Keratinocyte (primary cell): Measurements from ENCODE around the gene TOLLIP. TPM values are rescaled to one million over a fixed set of nuclear protein-coding genes. Genes with fewer than 3 reads are reported as not detected.
"Not testable (repeated sequence)": the region's sequence is repeated elsewhere in the genome, so short reads cannot be mapped to it uniquely, and the experiment has no call there.

ENCODE experiments used
- DNase-seq: peaks from one replicate; pipeline ENCODE4 v3.0.0-alpha.2; 2011; ENCODE audit warnings: low read depth, missing footprints, low spot score
- FAIRE-seq: peaks from 2 replicates; lab custom pipeline; 2011; peaks lifted over from hg19 to GRCh38; lab: Jason Lieb, UNC
- H2AFZ ChIP-seq: 2 replicates; pipeline ENCODE4 v1.6.0; 2012; ENCODE audit warnings: low read length, control low read depth, inconsistent platforms; ENCODE audit not compliant: control insufficient read depth
- H3K27ac ChIP-seq: 2 replicates; pipeline ENCODE4 v1.5.1; 2011; ENCODE audit warnings: low read length; ENCODE audit not compliant: control insufficient read depth, insufficient read depth
- H3K27me3 ChIP-seq: 3 replicates; pipeline ENCODE4 v1.6.0; 2011; ENCODE audit warnings: low read length; ENCODE audit not compliant: control insufficient read depth, insufficient read depth; ENCODE audit errors: extremely low read depth
- H3K36me3 ChIP-seq, 2 experiments: 2 replicates in 1 of 2; 3 replicates in 1 of 2; pipeline ENCODE4 v1.5.1; 2011; ENCODE audit warnings: low read length in 2 of 2, mild to moderate bottlenecking in 1 of 2; ENCODE audit not compliant: control insufficient read depth in 2 of 2, insufficient read depth in 2 of 2; ENCODE audit errors: extremely low read depth in 1 of 2
- H3K4me1 ChIP-seq: 3 replicates; pipeline ENCODE4 v1.5.1; 2011; ENCODE audit warnings: low read length; ENCODE audit not compliant: control insufficient read depth, insufficient read depth; ENCODE audit errors: extremely low read depth
- H3K4me2 ChIP-seq: 3 replicates; pipeline ENCODE4 v1.6.0; 2011; ENCODE audit warnings: low read depth, low read length; ENCODE audit not compliant: control insufficient read depth, insufficient read depth; ENCODE audit errors: extremely low read depth
- H3K4me3 ChIP-seq, 3 experiments: fragments of 200-600 bp in 1 of 3; sonication (generic) in 1 of 3; 2 replicates in 2 of 3; 3 replicates in 1 of 3; pipeline ENCODE4 v1.5.1; 2011 to 2016; ENCODE audit warnings: low read length in 3 of 3, mild to moderate bottlenecking in 3 of 3, control low read depth in 2 of 3, inconsistent platforms in 1 of 3, low read depth in 1 of 3, mixed read lengths in 1 of 3, mixed run types in 1 of 3, moderate library complexity in 1 of 3; ENCODE audit not compliant: control insufficient read depth in 2 of 3, insufficient read depth in 2 of 3; ENCODE audit errors: extremely low read depth in 1 of 3
- H3K79me2 ChIP-seq: 2 replicates; pipeline ENCODE4 v1.6.0; 2012; ENCODE audit warnings: low read length; ENCODE audit not compliant: control insufficient read depth, insufficient read depth
- H3K9ac ChIP-seq: 3 replicates; pipeline ENCODE4 v1.6.0; 2011; ENCODE audit warnings: low read length; ENCODE audit not compliant: control insufficient read depth, insufficient read depth; ENCODE audit errors: extremely low read depth
- H3K9me1 ChIP-seq: 3 replicates; pipeline ENCODE4 v1.6.0; 2011; ENCODE audit warnings: low read length; ENCODE audit not compliant: control insufficient read depth, insufficient read depth; ENCODE audit errors: extremely low read depth
- H3K9me3 ChIP-seq: 2 replicates; pipeline ENCODE4 v1.5.1; 2012; ENCODE audit warnings: low read depth, low read length; ENCODE audit not compliant: control insufficient read depth
- H4K20me1 ChIP-seq: 3 replicates; pipeline ENCODE4 v1.6.0; 2011; ENCODE audit warnings: low read length; ENCODE audit not compliant: control insufficient read depth, insufficient read depth; ENCODE audit errors: extremely low read depth
- EZH2 ChIP-seq: IDR thresholded peaks from one replicate; pipeline ENCODE4 v1.6.1; 2012; ENCODE audit warnings: inconsistent platforms, mild to moderate bottlenecking, low read length, moderate library complexity
- dilution Hi-C: fragments of 300-500 bp; cut with MboI; formaldehyde crosslinking; loops from one replicate; pipeline ENCODE4 v1.7.0; 2020; ENCODE audit warnings: low sequenced_read_pairs; ENCODE audit not compliant: extremely low pct_ligation_motif_present
- polyA plus RNA-seq, 5 experiments: library from polyadenylated mRNA; depleted of rRNA in 3 of 5; stranded (reverse) in 3 of 5; stranded (forward) in 1 of 5; unstranded in 1 of 5; fragments of >200 nt; gene quantifications; 1 replicate in 1 of 5; 2 replicates in 3 of 5; 3 replicates in 1 of 5; pipeline versions ENCODE4 v1.2.1 to v1.2.3, GENCODE V29; 2011 to 2012; ENCODE audit warnings: missing spikeins in 2 of 5, low read depth in 1 of 5, low replicate concordance in 1 of 5
- TF ChIP-seq, protein P1 (sequence below), 3 experiments: IDR thresholded peaks in 1 of 3; conservative IDR thresholded peaks in 1 of 3; optimal IDR thresholded peaks in 1 of 3; 2 replicates in 2 of 3; 3 replicates in 1 of 3; pipeline versions ENCODE3 to v1.5.1; 2011; ENCODE audit warnings: low read length in 3 of 3, mild to moderate bottlenecking in 3 of 3, moderate library complexity in 2 of 3, control low read depth in 1 of 3, inconsistent platforms in 1 of 3; ENCODE audit not compliant: insufficient read depth in 2 of 3; ENCODE audit errors: extremely low read depth in 1 of 3

The TOLLIP gene
- polyA plus RNA-seq, 1 donor (not counting 4 experiments of a cell fraction or from before 2014, with no cell fraction given) = 40.2 TPM

DNA sequence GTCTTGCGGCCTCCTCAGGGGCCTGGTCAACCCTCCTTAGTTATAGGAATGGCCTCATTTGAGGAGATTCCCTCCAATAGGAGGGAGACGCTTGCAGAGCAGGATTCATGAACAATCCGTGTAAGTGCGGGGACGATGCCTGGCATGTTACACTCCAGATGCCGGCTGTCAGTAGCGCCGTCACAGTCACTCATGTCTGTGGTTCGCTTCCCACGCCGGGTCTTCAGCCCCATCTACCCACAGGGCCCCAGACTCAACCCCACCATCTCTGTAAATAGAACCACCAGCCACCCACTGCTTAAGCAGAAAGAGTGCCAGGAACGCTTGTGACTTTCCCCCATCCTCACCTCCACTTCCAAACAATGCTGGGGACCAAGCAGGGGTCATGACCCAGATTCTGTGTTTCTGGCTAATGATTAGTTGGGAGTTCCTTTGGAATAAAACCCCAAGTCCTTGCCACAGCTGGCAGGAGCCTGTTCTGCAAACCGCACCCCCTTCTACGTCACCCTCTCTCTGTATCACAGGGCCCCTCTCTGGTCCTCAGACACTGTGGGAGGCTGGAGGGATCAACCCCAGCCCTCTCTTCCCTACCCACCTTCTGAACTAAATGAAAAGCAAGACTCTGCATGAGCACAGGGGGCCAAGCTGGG lies 38.8 kb upstream of the TOLLIP start:
- H3K36me3 ChIP-seq = no peaks in the 10 kb centered on the region
- no peak for DNase-seq
- H3K4me1 ChIP-seq = no peaks in the 10 kb centered on the region
- H3K4me2 ChIP-seq = no peak overlapping the region
- no peaks in the 10 kb centered on the region for H4K20me1 ChIP-seq
- H3K79me2 ChIP-seq = no peaks in the 10 kb centered on the region
- H3K27ac ChIP-seq = no peak overlapping the region
- no peak overlapping the region for H2AFZ ChIP-seq
- no peaks in the 10 kb centered on the region for H3K9me1 ChIP-seq
- H3K27me3 ChIP-seq = peaks cover 5% of the 10 kb centered on the region
- dilution Hi-C loops = no loop called here
- no peak for FAIRE-seq
- no peak overlapping the region for H3K9ac ChIP-seq
- no peak for TF ChIP-seq EZH2
- TF ChIP-seq, protein P1, sequence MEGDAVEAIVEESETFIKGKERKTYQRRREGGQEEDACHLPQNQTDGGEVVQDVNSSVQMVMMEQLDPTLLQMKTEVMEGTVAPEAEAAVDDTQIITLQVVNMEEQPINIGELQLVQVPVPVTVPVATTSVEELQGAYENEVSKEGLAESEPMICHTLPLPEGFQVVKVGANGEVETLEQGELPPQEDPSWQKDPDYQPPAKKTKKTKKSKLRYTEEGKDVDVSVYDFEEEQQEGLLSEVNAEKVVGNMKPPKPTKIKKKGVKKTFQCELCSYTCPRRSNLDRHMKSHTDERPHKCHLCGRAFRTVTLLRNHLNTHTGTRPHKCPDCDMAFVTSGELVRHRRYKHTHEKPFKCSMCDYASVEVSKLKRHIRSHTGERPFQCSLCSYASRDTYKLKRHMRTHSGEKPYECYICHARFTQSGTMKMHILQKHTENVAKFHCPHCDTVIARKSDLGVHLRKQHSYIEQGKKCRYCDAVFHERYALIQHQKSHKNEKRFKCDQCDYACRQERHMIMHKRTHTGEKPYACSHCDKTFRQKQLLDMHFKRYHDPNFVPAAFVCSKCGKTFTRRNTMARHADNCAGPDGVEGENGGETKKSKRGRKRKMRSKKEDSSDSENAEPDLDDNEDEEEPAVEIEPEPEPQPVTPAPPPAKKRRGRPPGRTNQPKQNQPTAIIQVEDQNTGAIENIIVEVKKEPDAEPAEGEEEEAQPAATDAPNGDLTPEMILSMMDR (optimal IDR thresholded peaks at IDR 0.05 in 1 of 3, IDR thresholded peaks at IDR 0.05 in 1 of 3, conservative IDR thresholded peaks at IDR 0.05 in 1 of 3; ENCODE audit: extremely low read depth in 1 of 3, insufficient read depth in 2 of 3, low read length in 3 of 3) = no peak
- no peaks in the 10 kb centered on the region for H3K9me3 ChIP-seq
- no peak overlapping the region for H3K4me3 ChIP-seq

DNA sequence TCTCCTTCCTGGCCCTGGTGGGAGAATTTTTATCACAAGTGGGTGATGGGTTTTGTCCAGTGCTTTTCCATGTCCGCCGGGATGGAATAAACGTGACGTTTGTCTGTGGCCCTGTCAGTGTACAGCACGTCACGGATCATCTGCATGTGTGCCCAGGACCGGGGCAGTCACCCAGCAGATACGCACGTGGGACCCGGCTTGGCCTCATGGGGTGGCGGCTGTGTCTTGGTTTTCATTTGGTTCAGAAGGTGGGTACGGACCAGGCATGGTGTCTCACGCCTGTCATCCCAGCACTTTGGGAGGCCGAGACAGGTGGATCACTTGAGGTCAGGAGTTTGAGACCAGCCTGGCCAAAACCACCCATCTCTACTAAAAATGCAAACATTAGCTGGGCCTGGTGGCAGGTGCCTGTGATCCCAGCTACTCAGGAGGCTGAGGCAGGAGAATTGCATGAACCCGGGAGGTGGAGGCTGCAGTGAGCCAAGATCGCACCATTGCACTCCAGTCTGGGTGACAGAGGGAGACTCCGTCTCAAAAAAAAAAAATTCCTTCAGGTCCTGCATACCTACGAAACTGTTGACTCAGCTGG lies 38.1 kb upstream of the TOLLIP start:
- H3K79me2 ChIP-seq, H4K20me1 ChIP-seq, dilution Hi-C loops, H3K4me3 ChIP-seq, H3K4me1 ChIP-seq, H3K9me3 ChIP-seq, FAIRE-seq, H3K9ac ChIP-seq, H3K27ac ChIP-seq, H3K4me2 ChIP-seq, H3K27me3 ChIP-seq, DNase-seq, H3K36me3 ChIP-seq, H2AFZ ChIP-seq, H3K9me1 ChIP-seq: not testable (repeated sequence)
